HEK293T (cell line): ENCODE measurements around the gene TCF7L1.

Source experiments
- CTCF ChIA-PET: fragments of 350-600 bp; formaldehyde crosslinking; extraction: SDS; loops from one replicate; lab custom pipeline; 2021; ENCODE audit warnings: antibody characterized with exemption, inconsistent platforms; lab: Yijun Ruan, JAX
- POLR2A ChIA-PET: fragments of 350-600 bp; formaldehyde crosslinking; extraction: SDS; loops from one replicate; lab custom pipeline; 2020; ENCODE audit warnings: antibody characterized with exemption, inconsistent platforms; lab: Yijun Ruan, JAX
- DNase-seq: peaks from one replicate; pipeline ENCODE4 v3.0.0; 2012; ENCODE audit warnings: mixed read lengths; ENCODE audit errors: extremely low spot score
- ARNT ChIP-seq: fragments of 450-650 bp; IDR thresholded peaks from 2 replicates; pipeline ENCODE4 v1.6.1; 2017; ENCODE audit warnings: mild to moderate bottlenecking
- BHLHE40 ChIP-seq: fragments of 450-650 bp; IDR thresholded peaks from 2 replicates; pipeline ENCODE4 v1.6.1; 2016; ENCODE audit warnings: mild to moderate bottlenecking, moderate library complexity, borderline replicate concordance
- CTBP1 ChIP-seq: fragments of 450-650 bp; IDR thresholded peaks from 2 replicates; pipeline ENCODE4 v1.6.1; 2016; ENCODE audit warnings: borderline replicate concordance
- ELF4 ChIP-seq: fragments of 450-650 bp; IDR thresholded peaks from 2 replicates; pipeline ENCODE4 v1.6.1; 2017; ENCODE audit warnings: antibody characterized with exemption
- FOXA1 ChIP-seq: fragments of 450-650 bp; IDR thresholded peaks from 2 replicates; pipeline ENCODE4 v1.6.1; 2016; ENCODE audit warnings: mild to moderate bottlenecking
- FOXK2 ChIP-seq: fragments of 450-650 bp; IDR thresholded peaks from 2 replicates; pipeline ENCODE4 v1.6.1; 2016; ENCODE audit warnings: mild to moderate bottlenecking
- FOXM1 ChIP-seq: fragments of 450-650 bp; IDR thresholded peaks from 2 replicates; pipeline ENCODE4 v1.6.1; 2017; ENCODE audit warnings: mild to moderate bottlenecking, borderline replicate concordance
- HDGF ChIP-seq: fragments of 450-650 bp; IDR thresholded peaks from 2 replicates; pipeline ENCODE4 v1.6.1; 2017; ENCODE audit warnings: antibody characterized with exemption, borderline replicate concordance
- L3MBTL2 ChIP-seq: fragments of 450-650 bp; conservative IDR thresholded peaks from 2 replicates; pipeline ENCODE4 v1.6.1; 2016; ENCODE audit warnings: mild to moderate bottlenecking
- LEF1 ChIP-seq: fragments of 450-650 bp; IDR thresholded peaks from 2 replicates; pipeline ENCODE4 v1.6.1; 2017; ENCODE audit warnings: mild to moderate bottlenecking, borderline replicate concordance
- NFRKB ChIP-seq: fragments of 450-650 bp; IDR thresholded peaks from 2 replicates; pipeline ENCODE4 v1.6.1; 2016; ENCODE audit warnings: mild to moderate bottlenecking, moderate library complexity
- PKNOX1 ChIP-seq: fragments of 450-650 bp; IDR thresholded peaks from 2 replicates; pipeline ENCODE4 v1.6.1; 2016
- SP1 ChIP-seq: fragments of 450-650 bp; IDR thresholded peaks from 2 replicates; pipeline ENCODE4 v1.6.1; 2017
- SUZ12 ChIP-seq: fragments of 450-650 bp; IDR thresholded peaks from 2 replicates; pipeline ENCODE4 v1.6.1; 2016; ENCODE audit warnings: mild to moderate bottlenecking
- TARDBP ChIP-seq: fragments of 450-650 bp; IDR thresholded peaks from 2 replicates; pipeline ENCODE4 v1.6.1; 2016
- ZNF384 ChIP-seq: fragments of 450-650 bp; IDR thresholded peaks from 2 replicates; pipeline ENCODE4 v1.6.1; 2016

TCF7L1 gene

GRCh38 chr2:85259879-85260278, 126.7 kb downstream of the TCF7L1 start:
- no peak for TF ChIP-seq L3MBTL2
- no peak for TF ChIP-seq TARDBP
- TF ChIP-seq FOXM1, result no peak
- no peak for TF ChIP-seq LEF1
- TF ChIP-seq ELF4, result no peak
- no peak for TF ChIP-seq SP1
- TF ChIP-seq HDGF, result no peak
- CTCF ChIA-PET, result interaction anchor here (0.6 kb wide), 1 partner anchor 10 kb away, joined by 3 read pairs; no protein-coding TSS in a partner anchor
- POLR2A ChIA-PET, result no interaction called here
- DNase-seq, result no peak

- CTCF ChIA-PET, result no interaction called here
- DNase-seq, result no peak
- TF ChIP-seq ELF4, result no peak
- no peak for TF ChIP-seq NFRKB
- POLR2A ChIA-PET, result no interaction called here
These were observed 130.4 kb downstream of the TCF7L1 start for GRCh38 chr2:85263591-85263990.

GRCh38 chr2:85264471-85264870, 131.3 kb downstream of the TCF7L1 start:
- CTCF ChIA-PET, result no interaction called here
- DNase-seq, result no peak
- POLR2A ChIA-PET, result no interaction called here
- TF ChIP-seq ELF4 (no peak), SP1 (no peak), L3MBTL2 (no peak), BHLHE40 (no peak), ARNT (no peak), SUZ12 (no peak)

GRCh38 chr2:85265304-85265703, 132.1 kb downstream of the TCF7L1 start:
- CTCF ChIA-PET, result interaction anchor here (1.9 kb wide), 1 partner anchor 10 kb away, joined by 6 read pairs; no protein-coding TSS in a partner anchor
- POLR2A ChIA-PET, result no interaction called here
- TF ChIP-seq SUZ12, result no peak
- no peak for TF ChIP-seq ARNT
- no peak for TF ChIP-seq ZNF384
- TF ChIP-seq FOXM1, result no peak
- TF ChIP-seq HDGF, result no peak
- no peak for TF ChIP-seq FOXK2
- no peak for TF ChIP-seq NFRKB
- TF ChIP-seq CTBP1, result no peak
- TF ChIP-seq PKNOX1, result no peak
- no peak for TF ChIP-seq BHLHE40
- TF ChIP-seq TARDBP, result no peak
- TF ChIP-seq L3MBTL2, result no peak
- TF ChIP-seq FOXA1, result no peak
- TF ChIP-seq ELF4, result no peak
- no peak for DNase-seq

GRCh38 chr2:85266146-85267041, 133.2 kb downstream of the TCF7L1 start:
- 0 out of 2 replicates have a peak, but pooled peaks have one; percentile 11 for TF ChIP-seq ELF4
- TF ChIP-seq LEF1, result no peak
- no peak for TF ChIP-seq HDGF
- no peak for TF ChIP-seq FOXK2
- no peak for TF ChIP-seq SUZ12
- DNase-seq, result peak; percentile 68
- ChIA-PET POLR2A (no interaction called here), CTCF (interaction anchor here (0.6 to 1.9 kb wide), 10 partner anchors 10 to 213 kb away, joined by 3 to 8 read pairs (median 4); partner anchors contain the start of gene TCF7L1)

- TF ChIP-seq ARNT (no peak), ELF4 (no peak), LEF1 (no peak), FOXM1 (no peak), CTBP1 (no peak), SP1 (no peak), TARDBP (no peak), L3MBTL2 (no peak), FOXK2 (no peak), BHLHE40 (no peak), FOXA1 (no peak)
- ChIA-PET POLR2A (no interaction called here), CTCF (interaction anchor here (0.6 to 1.6 kb wide), 4 partner anchors 10 to 341 kb away, joined by 3 to 8 read pairs (median 3); no protein-coding TSS in a partner anchor)
- DNase-seq, result no peak
These were observed 136.8 kb downstream of the TCF7L1 start for GRCh38 chr2:85269959-85270358.

- TF ChIP-seq SP1 (no peak), TARDBP (no peak), HDGF (no peak), L3MBTL2 (no peak), BHLHE40 (no peak), ZNF384 (no peak), ELF4 (no peak), SUZ12 (no peak)
- CTCF ChIA-PET, result interaction anchor here (0.6 kb wide), 2 partner anchors 16 to 24 kb away, joined by 3 read pairs; no protein-coding TSS in a partner anchor
- POLR2A ChIA-PET, result no interaction called here
- no peak for DNase-seq
These were observed 139.2 kb downstream of the TCF7L1 start for GRCh38 chr2:85272357-85272756.
